GM19468 (cell line): ENCODE measurements around the gene NSUN6.

Source experiments
- ATAC-seq: cut with Tn5 transposase; IDR thresholded peaks from one replicate; pipeline ENCODE4 v1.9.1; 2021; ENCODE audit warnings: mild to moderate bottlenecking, moderate library complexity, moderate number of reproducible peaks; ENCODE audit not compliant: unreplicated experiment; ENCODE audit errors: extremely low read depth

The NSUN6 gene

GRCh38 chr10:18523025-18523424 is 128.4 kb downstream of the NSUN6 start:
- ATAC-seq = no peak

GRCh38 chr10:18516851-18517250 is 134.5 kb downstream of the NSUN6 start:
- no peak for ATAC-seq

- ATAC-seq = no peak
These were observed 136.8 kb downstream of the NSUN6 start for GRCh38 chr10:18514537-18514936.

GRCh38 chr10:18508587-18508986 is 142.8 kb downstream of the NSUN6 start:
- ATAC-seq = no peak

- no peak for ATAC-seq
These were observed 145.8 kb downstream of the NSUN6 start for GRCh38 chr10:18505456-18506118.

GRCh38 chr10:18504161-18504560 is 147.2 kb downstream of the NSUN6 start:
- ATAC-seq = no peak

- no peak for ATAC-seq
These were observed 149.8 kb downstream of the NSUN6 start for GRCh38 chr10:18501629-18502028.

- peak; percentile 92 for ATAC-seq
These were observed 150.2 kb downstream of the NSUN6 start for GRCh38 chr10:18501198-18501597.

GRCh38 chr10:18500576-18500975 is 150.8 kb downstream of the NSUN6 start:
- ATAC-seq = no peak

GRCh38 chr10:18498998-18499397 is 152.4 kb downstream of the NSUN6 start:
- no peak for ATAC-seq

- ATAC-seq = no peak
These were observed 153.5 kb downstream of the NSUN6 start for GRCh38 chr10:18497806-18498369.
